ENCODE results near the gene HOXA11.
A peak's percentile ranks its signal among the peaks of the same experiment; 100 is the strongest.

Gene HOXA11

DNA sequence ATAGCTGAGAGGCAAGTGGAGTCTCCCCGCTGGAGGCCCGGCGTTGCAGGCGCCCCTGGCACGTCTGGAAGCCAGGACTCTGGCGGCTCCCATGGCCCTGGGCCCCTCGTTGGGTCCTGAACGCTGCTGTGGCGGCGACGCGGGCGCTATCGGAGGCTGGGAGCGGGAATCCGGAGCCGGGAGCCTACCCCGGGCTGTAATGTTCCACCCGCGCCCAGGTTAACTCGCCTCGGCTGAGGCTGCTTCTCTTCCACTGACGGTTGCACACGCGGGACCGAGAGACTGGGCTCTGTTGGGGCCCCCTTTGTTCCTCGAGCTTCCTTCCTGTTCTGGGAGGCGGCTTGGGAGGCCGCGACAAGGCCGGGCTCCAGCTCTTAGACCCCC lies 40.3 kb downstream of the HOXA11 start:
- DNase-seq: no peak

- DNase-seq: no peak
These were observed 40.9 kb downstream of the HOXA11 start for GRCh38 chr7:27143950-27144780.

- DNase-seq: peak; percentile 51
These were observed 41.7 kb downstream of the HOXA11 start, which contains the start of gene HOXA5 for GRCh38 chr7:27143023-27143949. TSS of gene HOXA5 (minus strand) at chr7:27143681. CDS start at chr7:27143607, 74 bp downstream.

GRCh38 chr7:27142580-27143022 lies 42.4 kb downstream of the HOXA11 start:
- DNase-seq: no peak

DNA sequence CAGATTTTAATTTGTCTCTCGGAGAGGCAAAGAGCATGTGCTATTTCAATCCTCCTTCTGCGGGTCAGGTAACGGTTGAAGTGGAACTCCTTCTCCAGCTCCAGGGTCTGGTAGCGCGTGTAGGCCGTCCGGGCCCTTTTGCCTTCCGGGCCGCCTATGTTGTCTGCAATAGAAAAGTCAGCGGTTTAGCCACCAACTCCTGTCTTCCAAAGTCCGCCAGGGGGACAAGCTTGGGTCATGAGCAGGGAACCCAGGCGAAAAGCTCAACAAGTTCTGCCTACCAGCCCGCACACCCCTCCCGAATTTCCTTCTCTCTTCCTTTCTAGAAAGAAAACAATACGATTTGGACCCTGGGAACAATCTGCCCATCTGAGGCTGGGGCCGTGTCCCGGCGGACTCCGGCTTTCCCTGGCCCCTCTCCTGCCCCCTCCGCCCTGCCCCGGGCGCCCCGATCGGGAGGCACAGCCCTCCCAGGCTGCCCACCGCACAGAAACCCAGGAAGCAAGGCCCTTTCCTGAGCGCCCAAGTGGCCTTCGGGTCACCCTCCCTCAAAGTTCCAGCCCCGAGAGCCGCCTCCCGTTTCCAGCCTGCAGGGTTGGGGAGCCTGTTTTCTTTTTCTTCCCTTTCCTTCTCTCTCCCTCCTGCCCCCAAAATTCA lies 43.0 kb downstream of the HOXA11 start:
- no peak for DNase-seq

DNA sequence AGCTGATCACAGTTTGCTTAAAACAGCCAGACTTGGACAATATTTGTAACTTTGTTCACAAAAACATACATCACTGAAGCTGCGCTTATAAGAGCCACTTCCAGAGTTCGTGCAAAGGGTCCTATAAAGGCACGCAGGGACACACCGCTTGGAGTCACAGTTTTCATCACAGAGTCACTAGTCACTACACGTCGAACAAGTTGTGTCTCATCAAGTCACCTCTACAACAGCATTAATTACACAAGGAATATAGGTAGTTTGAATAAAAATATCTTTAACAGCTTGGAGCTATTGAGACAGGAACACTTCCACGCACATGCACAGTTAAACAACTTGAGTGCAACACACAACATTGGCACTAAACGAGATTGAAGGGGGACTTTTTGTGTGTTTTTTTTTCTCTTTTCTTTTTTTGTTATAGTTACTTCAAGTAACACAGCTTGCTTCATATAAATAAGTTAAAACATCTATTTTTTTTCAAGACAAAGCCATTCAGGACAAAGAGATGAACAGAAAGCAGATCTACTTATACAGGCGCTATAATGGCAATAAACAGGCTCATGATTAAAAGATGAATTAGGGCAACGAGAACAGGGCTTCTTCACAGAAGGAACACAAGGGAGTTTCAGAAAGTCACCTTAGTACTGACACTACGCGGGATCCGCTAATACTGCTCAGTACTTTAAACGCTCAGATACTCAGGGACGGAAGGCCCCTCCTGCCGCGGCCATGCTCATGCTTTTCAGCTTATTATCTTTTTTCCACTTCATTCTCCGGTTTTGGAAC lies 43.7 kb downstream of the HOXA11 start:
- DNase-seq: no peak

- no peak for DNase-seq
These were observed 44.7 kb downstream of the HOXA11 start for GRCh38 chr7:27140126-27140857.

DNA sequence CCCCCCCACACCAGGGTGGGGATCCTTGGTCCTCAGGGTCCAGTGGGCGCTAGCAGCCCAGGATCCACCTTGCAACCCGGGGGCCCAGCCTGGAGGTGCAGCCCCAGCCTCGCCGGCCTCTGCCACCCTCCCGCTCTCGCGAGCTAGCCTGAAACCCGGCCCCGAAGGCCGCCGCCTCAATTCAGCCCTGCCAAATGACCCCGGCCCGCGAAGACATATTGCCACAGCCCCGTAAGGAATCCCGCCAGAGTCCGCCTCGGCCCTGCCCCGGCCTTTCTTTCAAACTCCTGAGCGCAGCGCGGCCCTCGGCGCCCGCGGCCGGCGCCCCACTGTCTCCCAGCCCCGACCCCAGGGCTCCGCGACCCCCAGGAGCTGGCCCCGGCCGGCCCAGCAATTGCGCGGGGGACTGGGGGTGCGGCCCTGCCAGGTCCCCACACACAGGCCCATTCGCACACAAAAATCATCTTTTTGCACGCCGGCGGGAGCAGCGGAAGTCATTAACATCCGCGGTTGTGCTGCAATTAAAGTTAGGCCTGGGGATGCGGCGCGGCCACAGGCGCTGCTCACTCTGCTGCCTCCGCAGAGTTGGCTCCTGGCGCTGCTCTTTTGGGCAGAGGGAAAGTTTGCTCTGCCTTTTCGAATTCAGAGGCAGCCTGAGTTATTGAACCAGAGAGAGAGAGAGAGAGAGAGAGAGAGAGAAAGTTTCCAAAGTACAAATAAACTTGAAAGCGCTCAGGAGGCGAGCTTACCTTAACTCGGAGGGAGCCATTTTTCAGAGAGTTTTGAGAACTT lies 45.5 kb downstream of the HOXA11 start:
- DNase-seq: no peak

DNA sequence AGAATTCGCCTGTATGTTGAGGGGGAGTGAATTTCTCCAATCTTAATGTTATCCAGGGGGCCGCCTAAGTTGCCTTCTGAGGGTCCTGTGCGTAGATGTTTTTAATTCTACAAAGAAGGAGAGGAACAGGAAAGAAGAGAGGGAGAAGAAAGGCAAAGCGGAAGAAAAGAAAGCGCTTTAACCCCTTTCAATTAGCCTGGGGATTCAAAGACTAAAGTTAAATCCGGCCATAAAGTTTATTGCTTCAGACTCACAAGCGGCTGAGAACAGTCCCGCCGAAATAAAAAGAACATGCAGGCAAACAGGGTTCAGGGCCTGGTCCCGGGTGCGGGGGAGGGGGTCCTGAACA lies 46.1 kb downstream of the HOXA11 start:
- no peak for DNase-seq

- no peak for DNase-seq
These were observed 46.6 kb downstream of the HOXA11 start for GRCh38 chr7:27138472-27138871.

- DNase-seq: no peak
These were observed 47.3 kb downstream of the HOXA11 start for GRCh38 chr7:27137640-27138315.

DNA sequence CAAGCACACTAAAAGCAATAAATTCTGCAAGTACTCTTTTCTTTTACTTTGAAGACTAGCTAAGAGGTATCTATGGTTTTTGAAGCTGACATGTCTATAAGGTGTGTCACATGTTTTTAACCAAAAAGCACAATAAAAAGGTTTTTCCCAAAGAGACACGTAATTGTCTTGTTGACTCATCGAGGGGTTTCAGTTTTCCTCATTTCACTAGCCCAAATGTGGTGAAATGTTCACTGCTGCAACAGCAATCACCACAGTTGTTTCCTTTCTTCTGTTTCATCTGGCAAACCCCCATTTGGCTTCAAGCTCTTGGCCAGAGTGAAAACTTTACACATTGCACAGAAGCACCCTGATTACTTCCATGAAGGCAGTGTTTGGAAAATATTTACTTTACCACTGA lies 50.6 kb downstream of the HOXA11 start:
- no peak for DNase-seq

DNA sequence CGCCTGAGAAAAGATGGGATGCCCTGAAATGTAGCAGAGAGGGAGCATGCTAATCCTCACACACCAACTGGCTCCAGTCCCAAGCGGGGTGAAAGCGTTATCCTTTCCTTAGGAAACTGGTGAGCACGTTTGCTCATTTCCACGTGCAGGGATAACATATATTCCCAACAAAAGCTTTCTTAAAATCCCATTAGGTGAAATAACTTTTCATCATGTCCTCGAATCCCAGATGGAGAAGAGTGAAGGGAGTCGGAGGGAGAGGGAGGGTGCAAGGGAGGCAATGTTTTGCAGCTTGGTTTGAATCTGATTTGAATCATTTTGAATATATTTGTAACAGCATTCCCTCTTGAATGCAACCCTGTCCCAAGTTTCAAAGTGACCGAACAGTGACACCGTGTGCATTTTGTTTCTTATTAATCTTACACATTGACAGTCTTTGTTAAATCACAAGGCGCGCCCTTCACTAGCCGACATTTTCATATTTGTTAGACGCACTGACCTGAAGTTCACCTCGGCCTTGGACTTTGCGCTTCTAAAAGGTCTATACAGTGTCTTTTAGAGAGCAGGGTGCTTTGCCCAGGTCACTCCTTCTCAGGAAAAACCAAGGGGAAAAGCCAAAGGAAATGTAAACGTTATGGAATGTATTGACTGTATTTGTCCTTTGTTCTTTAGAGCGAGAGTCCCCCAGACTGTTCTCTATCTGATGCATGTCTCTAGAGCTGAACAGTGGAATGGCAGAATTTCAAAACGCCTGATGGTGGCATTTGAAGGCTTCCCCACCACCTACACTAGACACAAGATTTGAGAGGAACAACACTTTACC lies 51.4 kb downstream of the HOXA11 start:
- no peak for DNase-seq

- DNase-seq: no peak
These were observed 52.1 kb downstream of the HOXA11 start for GRCh38 chr7:27132978-27133377.

GRCh38 chr7:27132214-27132613 lies 52.8 kb downstream of the HOXA11 start:
- DNase-seq: no peak

DNA sequence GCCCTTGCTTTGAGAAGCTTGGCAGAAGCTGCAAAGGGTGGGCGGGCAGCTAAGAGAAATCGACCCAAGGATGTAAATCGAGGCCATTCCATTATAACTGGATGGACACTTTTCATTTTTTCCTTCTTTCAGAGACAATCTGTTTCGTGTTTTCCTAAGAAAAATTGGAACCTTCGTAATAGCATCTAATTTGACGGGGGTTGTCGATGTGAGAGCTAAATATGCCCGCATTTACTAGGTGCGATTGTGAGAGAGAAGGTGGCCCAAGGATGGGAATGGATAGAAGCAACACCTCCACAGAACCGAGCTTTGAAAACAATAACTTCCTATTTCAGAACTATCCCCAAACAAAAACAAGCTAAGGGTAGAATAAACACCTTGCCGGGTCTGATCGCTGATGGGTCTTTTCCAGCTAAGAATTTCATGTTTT lies 53.6 kb downstream of the HOXA11 start:
- DNase-seq: no peak
